ENCODE measurements around the gene MACROD2.

GRCh38 chr20:15318682-15319081 lies 1323.4 kb downstream of the MACROD2 start:
- no peak for TF ChIP-seq CTCF (IDR thresholded peaks at IDR 0.05)
- TF ChIP-seq POLR2A (IDR thresholded peaks at IDR 0.05), result no peak

All from uterus (tissue), 2 donors.